Activated naive CD8-positive, alpha-beta T cell treated with anti-CD3 and anti-CD28 coated beads for 36 hours (primary cell): ENCODE results near the gene SBK3. TPM values are rescaled to one million over a fixed set of nuclear protein-coding genes. Genes with fewer than 3 reads are reported as not detected.
"Not testable (repeated sequence)": the region's sequence is repeated elsewhere in the genome, so short reads cannot be mapped to it uniquely, and the experiment has no call there.

Source experiments
- DNase-seq: peaks from one replicate; pipeline ENCODE4 v3.0.0; 2021
- H3K27ac Mint-ChIP-seq: one replicate; pipeline ENCODE4 v1.8.0; 2022; ENCODE audit warnings: mild to moderate bottlenecking, moderate library complexity, mixed read lengths
- H3K27me3 Mint-ChIP-seq: one replicate; pipeline ENCODE4 v1.8.0; 2022; ENCODE audit warnings: mild to moderate bottlenecking, mixed read lengths
- H3K36me3 Mint-ChIP-seq: one replicate; pipeline ENCODE4 v1.8.0; 2021; ENCODE audit warnings: mild to moderate bottlenecking, mixed read lengths
- H3K4me1 Mint-ChIP-seq: one replicate; pipeline ENCODE4 v1.8.0; 2021; ENCODE audit warnings: mixed read lengths
- H3K4me3 Mint-ChIP-seq: one replicate; pipeline ENCODE4 v1.8.0; 2022; ENCODE audit warnings: mild to moderate bottlenecking, moderate library complexity, mixed read lengths
- H3K9me3 Mint-ChIP-seq: one replicate; pipeline ENCODE4 v1.8.0; 2022; ENCODE audit warnings: mixed read lengths
- total RNA-seq, 2 experiments: library from RNA; stranded (reverse); gene quantifications; one replicate each; pipeline ENCODE4 v1.2.3, GENCODE V29; 2021

SBK3 gene
- not detected for total RNA-seq

- no peak for DNase-seq
- H3K36me3 Mint-ChIP-seq, result no peaks in the 10 kb centered on the region
- H3K4me1 Mint-ChIP-seq, result peaks cover 2% of the 10 kb centered on the region
- H3K27ac Mint-ChIP-seq, result no peak within 1 kb of the TSS
- peaks cover 38% of the 10 kb centered on the region for H3K27me3 Mint-ChIP-seq
- H3K9me3 Mint-ChIP-seq, result no peaks in the 10 kb centered on the region
- H3K4me3 Mint-ChIP-seq, result no peak within 1 kb of the TSS
Measured at GRCh38 chr19:55545443-55545842, at the start of gene SBK3. TSS of gene SBK3 (minus strand) at chr19:55545543. CDS start at chr19:55545543, 0 bp downstream.

- H3K27ac Mint-ChIP-seq, result peak overlapping the region; percentile 28
- H3K4me3 Mint-ChIP-seq, result no peak overlapping the region
- peaks cover 4% of the 10 kb centered on the region for H3K4me1 Mint-ChIP-seq
- no peaks in the 10 kb centered on the region for H3K27me3 Mint-ChIP-seq
- H3K36me3 Mint-ChIP-seq, result peaks cover 29% of the 10 kb centered on the region
- no peak for DNase-seq
- H3K9me3 Mint-ChIP-seq, result no peaks in the 10 kb centered on the region
Measured at GRCh38 chr19:55593096-55593772, 47.9 kb upstream of the SBK3 start.

GRCh38 chr19:55592391-55593090 lies 47.2 kb upstream of the SBK3 start:
- Mint-ChIP-seq H3K27ac (no peak overlapping the region), H3K4me3 (no peak overlapping the region), H3K9me3 (no peaks in the 10 kb centered on the region), H3K27me3 (no peaks in the 10 kb centered on the region), H3K36me3 (peaks cover 26% of the 10 kb centered on the region), H3K4me1 (no peaks in the 10 kb centered on the region)
- DNase-seq, result no peak

GRCh38 chr19:55591555-55591954 lies 46.2 kb upstream of the SBK3 start:
- no peak for DNase-seq
- H3K9me3 Mint-ChIP-seq, result no peaks in the 10 kb centered on the region
- peaks cover 7% of the 10 kb centered on the region for H3K4me1 Mint-ChIP-seq
- no peak overlapping the region for H3K27ac Mint-ChIP-seq
- H3K27me3 Mint-ChIP-seq, result no peaks in the 10 kb centered on the region
- no peak overlapping the region for H3K4me3 Mint-ChIP-seq
- peaks cover 20% of the 10 kb centered on the region for H3K36me3 Mint-ChIP-seq

- Mint-ChIP-seq H3K27me3 (no peaks in the 10 kb centered on the region), H3K27ac (no peak overlapping the region), H3K4me1 (peaks cover 11% of the 10 kb centered on the region), H3K9me3 (no peaks in the 10 kb centered on the region), H3K4me3 (no peak overlapping the region), H3K36me3 (peaks cover 11% of the 10 kb centered on the region)
- no peak for DNase-seq
Measured at GRCh38 chr19:55590617-55591016, 45.3 kb upstream of the SBK3 start.

GRCh38 chr19:55590109-55590508 lies 44.8 kb upstream of the SBK3 start:
- no peaks in the 10 kb centered on the region for H3K27me3 Mint-ChIP-seq
- H3K27ac Mint-ChIP-seq, result no peak overlapping the region
- no peaks in the 10 kb centered on the region for H3K9me3 Mint-ChIP-seq
- no peak for DNase-seq
- H3K36me3 Mint-ChIP-seq, result peaks cover 6% of the 10 kb centered on the region
- H3K4me3 Mint-ChIP-seq, result no peak overlapping the region
- H3K4me1 Mint-ChIP-seq, result peaks cover 16% of the 10 kb centered on the region

- no peak for DNase-seq
- Mint-ChIP-seq H3K4me1 (peaks cover 16% of the 10 kb centered on the region), H3K4me3 (no peak overlapping the region), H3K27ac (no peak overlapping the region), H3K36me3 (no peaks in the 10 kb centered on the region), H3K27me3 (no peaks in the 10 kb centered on the region), H3K9me3 (no peaks in the 10 kb centered on the region)
Measured at GRCh38 chr19:55588738-55589137, 43.4 kb upstream of the SBK3 start.

- Mint-ChIP-seq H3K4me1 (peaks cover 16% of the 10 kb centered on the region), H3K36me3 (no peaks in the 10 kb centered on the region), H3K27me3 (no peaks in the 10 kb centered on the region), H3K4me3 (peak overlapping the region; percentile 77), H3K9me3 (no peaks in the 10 kb centered on the region), H3K27ac (peak overlapping the region; percentile 16)
- DNase-seq, result peak; percentile 95
Measured at GRCh38 chr19:55586976-55587668, 41.8 kb upstream of the SBK3 start.

- Mint-ChIP-seq H3K27me3 (no peaks in the 10 kb centered on the region), H3K36me3 (no peaks in the 10 kb centered on the region), H3K9me3 (no peaks in the 10 kb centered on the region), H3K4me3 (peak overlapping the region; percentile 55), H3K4me1 (peaks cover 26% of the 10 kb centered on the region), H3K27ac (no peak overlapping the region)
- DNase-seq, result peak; percentile 44
Measured at GRCh38 chr19:55585658-55586339, 40.5 kb upstream of the SBK3 start.

- H3K27ac Mint-ChIP-seq, result no peak overlapping the region
Measured at GRCh38 chr19:55584871-55585270, 39.5 kb upstream of the SBK3 start.

GRCh38 chr19:55583897-55584296 lies 38.6 kb upstream of the SBK3 start:
- H3K27ac Mint-ChIP-seq, H3K9me3 Mint-ChIP-seq, H3K36me3 Mint-ChIP-seq, H3K27me3 Mint-ChIP-seq, H3K4me3 Mint-ChIP-seq, DNase-seq: not testable (repeated sequence)
- H3K4me1 Mint-ChIP-seq, result peaks cover 32% of the 10 kb centered on the region

More at GRCh38 chr19:55584871-55585270, 39.5 kb upstream of the SBK3 start:
- no peaks in the 10 kb centered on the region for H3K9me3 Mint-ChIP-seq
- no peak overlapping the region for H3K4me3 Mint-ChIP-seq
- DNase-seq, result no peak
- peaks cover 2% of the 10 kb centered on the region for H3K36me3 Mint-ChIP-seq
- peaks cover 28% of the 10 kb centered on the region for H3K4me1 Mint-ChIP-seq
- H3K27me3 Mint-ChIP-seq, result no peaks in the 10 kb centered on the region

- not testable (repeated sequence) for H3K27me3 Mint-ChIP-seq, H3K27ac Mint-ChIP-seq, H3K4me3 Mint-ChIP-seq, H3K9me3 Mint-ChIP-seq, DNase-seq
- H3K4me1 Mint-ChIP-seq, result peaks cover 30% of the 10 kb centered on the region
- peaks cover 11% of the 10 kb centered on the region for H3K36me3 Mint-ChIP-seq
Measured at GRCh38 chr19:55582284-55582683, 36.9 kb upstream of the SBK3 start.

- Mint-ChIP-seq H3K27me3 (no peaks in the 10 kb centered on the region), H3K9me3 (no peaks in the 10 kb centered on the region), H3K36me3 (peaks cover 16% of the 10 kb centered on the region), H3K4me3 (peak overlapping the region; percentile 84), H3K27ac (no peak overlapping the region), H3K4me1 (peaks cover 26% of the 10 kb centered on the region)
- DNase-seq, result no peak
Measured at GRCh38 chr19:55581823-55582223, 36.5 kb upstream of the SBK3 start.

- Mint-ChIP-seq H3K9me3 (no peaks in the 10 kb centered on the region), H3K27ac (peak overlapping the region; percentile 68), H3K36me3 (peaks cover 18% of the 10 kb centered on the region), H3K4me3 (peak overlapping the region; percentile 84), H3K27me3 (no peaks in the 10 kb centered on the region), H3K4me1 (peaks cover 26% of the 10 kb centered on the region)
- no peak for DNase-seq
Measured at GRCh38 chr19:55581145-55581822, 35.9 kb upstream of the SBK3 start.
